CD4-positive, alpha-beta memory T cell (primary cell): ENCODE results near the gene CMYA5. TPM values are rescaled to one million over a fixed set of nuclear protein-coding genes. Genes with fewer than 3 reads are reported as not detected.

Experiments
- polyA plus RNA-seq, 2 donors: library from polyadenylated mRNA; unstranded; fragments of 300-500 nt; fragmentation: Illumina TruSeq; gene quantifications; one replicate each; pipeline ENCODE4 v1.2.3, GENCODE V29; 2021
- total RNA-seq, 2 experiments: library from RNA; stranded (reverse); gene quantifications; one replicate each; pipeline ENCODE4 v1.2.3, GENCODE V29; 2021

CMYA5 gene
- total and polyA plus RNA-seq, 4 experiments from 2014 or later = 0.07 to 0.20 (median 0.18) TPM

Other genes starting within 250 kb of the CMYA5 start
- 1 to 10 TPM; 1.5 to 1.7 TPM for gene HOMER1, start 175.7 kb upstream of the CMYA5 start, total RNA-seq
- 1 to 10 TPM; 1.7 to 2.9 TPM for gene HOMER1, start 175.7 kb upstream of the CMYA5 start, polyA plus RNA-seq
- gene TENT2, start 77.4 kb upstream of the CMYA5 start, total RNA-seq = 100 to 1,000 TPM; 103 to 112 TPM
- 10 to 100 TPM; 53.4 to 61.7 TPM for gene TENT2, start 77.4 kb upstream of the CMYA5 start, polyA plus RNA-seq